Kidney (tissue), 14 donors: ENCODE measurements around the gene DHFR2. TPM values are rescaled to one million over a fixed set of nuclear protein-coding genes. Genes with fewer than 3 reads are reported as not detected.

Experiments
- DNase-seq, 5 donors: peaks; one replicate each; pipeline ENCODE4 v3.0.0-alpha.2; 2013 to 2020
- FAIRE-seq: peaks from 2 replicates; lab custom pipeline; 2012; peaks lifted over from hg19 to GRCh38; lab: Jason Lieb, UNC
- H3K27ac ChIP-seq, 2 donors: one replicate each; pipeline ENCODE4 v1.7.0; 2013; ENCODE audit warnings: low read depth in 2 of 2, low read length in 2 of 2, inconsistent platforms in 1 of 2
- H3K27me3 ChIP-seq: one replicate; pipeline ENCODE4 v1.7.1; 2013; ENCODE audit warnings: low read length, inconsistent platforms; ENCODE audit not compliant: control insufficient read depth, insufficient read depth
- H3K36me3 ChIP-seq, 3 donors: one replicate each; pipeline versions ENCODE4 v1.7.0 to v1.7.1; 2013; ENCODE audit warnings: low read length in 3 of 3, control low read depth in 1 of 3, inconsistent platforms in 1 of 3; ENCODE audit not compliant: insufficient read depth in 3 of 3, control insufficient read depth in 2 of 3
- H3K4me1 ChIP-seq, 3 donors: one replicate each; pipeline versions ENCODE4 v1.7.0 to v1.7.1; 2013; ENCODE audit warnings: low read length in 3 of 3, inconsistent platforms in 1 of 3, low read depth in 1 of 3; ENCODE audit not compliant: control insufficient read depth in 2 of 3, insufficient read depth in 2 of 3
- H3K4me3 ChIP-seq, 3 donors: one replicate each; pipeline versions ENCODE4 v1.7.0 to v1.8.1; 2013; ENCODE audit warnings: low read length in 3 of 3, control low read depth in 1 of 3, inconsistent platforms in 1 of 3
- H3K9ac ChIP-seq, 3 donors: one replicate each; pipeline versions ENCODE4 v1.7.0 to v1.7.1; 2013; ENCODE audit warnings: low read length in 3 of 3, control low read depth in 1 of 3, inconsistent platforms in 1 of 3
- H3K9me3 ChIP-seq, 3 donors: one replicate each; pipeline versions ENCODE4 v1.7.0 to v1.7.1; 2013; ENCODE audit warnings: low read length in 3 of 3, control low read depth in 1 of 3, inconsistent platforms in 1 of 3; ENCODE audit not compliant: control insufficient read depth in 2 of 3, insufficient read depth in 1 of 3
- intact Hi-C: fragments of 100-400 bp; cut with DNase I; formaldehyde crosslinking; loops from one replicate; pipeline ENCODE4 v1.11.1; 2022
- polyA plus RNA-seq: library from polyadenylated mRNA; stranded (reverse); fragments of 350-450 nt; fragmentation: Illumina TruSeq; extraction: RNeasy Lipid Tissue Mini Kit (QIAGEN cat#74804); gene quantifications from one replicate; pipeline ENCODE4 v1.2.3, GENCODE V29; 2014; ENCODE audit warnings: low read depth, low replicate concordance; ENCODE audit not compliant: insufficient read depth
- total RNA-seq: library from RNA; stranded (reverse); fragmentation: NEBNext Ultra II Directional; extraction: Animal tissue kit (Norgen Biotek cat#: 25700); gene quantifications from one replicate; pipeline ENCODE4 v1.2.1, GENCODE V29; 2021
- TF ChIP-seq, protein P1 (sequence below): IDR thresholded peaks from 3 replicates; pipeline ENCODE4 v1.5.1; 2012; ENCODE audit warnings: mild to moderate bottlenecking, moderate library complexity, borderline replicate concordance; ENCODE audit not compliant: insufficient read depth; ENCODE audit errors: extremely low read depth
- donor health status: control.
- donor health status: control.
- donor health status: control.
- donor health status: control.
- donor health status: control.
- donor health status: DM: yes; HTN: yes; CAD: no.
- donor health status: Normal renal cell carcinoma (clear cell type).

DHFR2 gene
- total and polyA plus RNA-seq, 2 donors from 2014 or later, result 4.0 to 9.9 TPM

DNA sequence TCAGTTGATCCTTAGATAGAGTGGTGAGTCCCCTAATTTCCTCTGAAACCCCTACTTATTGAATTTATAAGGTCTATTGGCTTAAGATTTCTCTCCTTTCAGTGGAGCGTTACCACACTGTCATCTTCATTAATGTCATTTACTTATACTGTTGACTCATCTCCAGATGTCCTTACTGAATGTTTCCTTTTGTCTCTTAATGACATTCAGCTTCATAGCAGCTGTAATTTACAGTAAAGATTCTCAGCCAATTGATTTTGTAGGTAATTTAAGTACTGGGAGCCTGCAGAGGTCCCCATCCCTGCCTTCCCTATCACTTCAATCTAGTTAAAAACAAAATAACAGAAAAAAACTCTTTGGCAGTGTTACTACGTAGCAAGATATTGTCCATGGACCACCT is 53.1 kb downstream of the DHFR2 start:
- Histone ChIP-seq H3K27ac (no peak overlapping the region), H3K27me3 (no peaks in the 10 kb centered on the region), H3K9ac (no peak overlapping the region), H3K36me3 (no peaks in the 10 kb centered on the region), H3K9me3 (no peaks in the 10 kb centered on the region), H3K4me3 (no peak overlapping the region), H3K4me1 (no peaks in the 10 kb centered on the region)
- DNase-seq (no peak), FAIRE-seq (no peak)
- intact Hi-C loops, result no loop called here
- TF ChIP-seq, protein P1, sequence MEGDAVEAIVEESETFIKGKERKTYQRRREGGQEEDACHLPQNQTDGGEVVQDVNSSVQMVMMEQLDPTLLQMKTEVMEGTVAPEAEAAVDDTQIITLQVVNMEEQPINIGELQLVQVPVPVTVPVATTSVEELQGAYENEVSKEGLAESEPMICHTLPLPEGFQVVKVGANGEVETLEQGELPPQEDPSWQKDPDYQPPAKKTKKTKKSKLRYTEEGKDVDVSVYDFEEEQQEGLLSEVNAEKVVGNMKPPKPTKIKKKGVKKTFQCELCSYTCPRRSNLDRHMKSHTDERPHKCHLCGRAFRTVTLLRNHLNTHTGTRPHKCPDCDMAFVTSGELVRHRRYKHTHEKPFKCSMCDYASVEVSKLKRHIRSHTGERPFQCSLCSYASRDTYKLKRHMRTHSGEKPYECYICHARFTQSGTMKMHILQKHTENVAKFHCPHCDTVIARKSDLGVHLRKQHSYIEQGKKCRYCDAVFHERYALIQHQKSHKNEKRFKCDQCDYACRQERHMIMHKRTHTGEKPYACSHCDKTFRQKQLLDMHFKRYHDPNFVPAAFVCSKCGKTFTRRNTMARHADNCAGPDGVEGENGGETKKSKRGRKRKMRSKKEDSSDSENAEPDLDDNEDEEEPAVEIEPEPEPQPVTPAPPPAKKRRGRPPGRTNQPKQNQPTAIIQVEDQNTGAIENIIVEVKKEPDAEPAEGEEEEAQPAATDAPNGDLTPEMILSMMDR, result no peak

DNA sequence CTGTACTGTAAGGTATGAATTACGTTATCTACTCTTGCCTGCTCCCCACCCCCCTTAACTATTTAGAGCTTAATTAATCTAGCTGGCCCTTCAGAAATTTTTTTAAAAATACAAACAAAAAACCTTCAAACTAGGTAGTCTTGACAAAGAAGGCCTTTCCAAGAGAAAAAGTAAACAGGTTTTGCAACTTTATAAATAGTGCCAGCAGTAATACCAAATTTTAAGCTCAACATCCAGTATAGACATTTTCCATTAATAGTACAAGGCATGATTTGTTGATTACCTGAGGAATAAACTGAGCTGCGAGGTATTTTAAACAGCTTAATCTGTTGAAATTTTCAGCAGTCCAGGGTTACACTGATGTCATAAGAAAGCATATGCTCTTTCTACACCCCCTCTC is 54.5 kb downstream of the DHFR2 start:
- Histone ChIP-seq H3K27me3 (no peaks in the 10 kb centered on the region), H3K4me1 (no peaks in the 10 kb centered on the region), H3K36me3 (no peaks in the 10 kb centered on the region), H3K9me3 (no peaks in the 10 kb centered on the region), H3K9ac (no peak overlapping the region), H3K27ac (no peak overlapping the region), H3K4me3 (no peak overlapping the region)
- intact Hi-C loops, result no loop called here
- DNase-seq (no peak), FAIRE-seq (no peak)
- TF ChIP-seq, protein P1, result no peak

Other genes starting within 250 kb of the DHFR2 start
- gene PROS1, start 89.0 kb downstream of the DHFR2 start, total RNA-seq, result 56.2 TPM
- 30.0 TPM for gene PROS1, start 89.0 kb downstream of the DHFR2 start, polyA plus RNA-seq
- 12.5 TPM for gene ARL13B, start 82.8 kb downstream of the DHFR2 start, total RNA-seq
- gene ARL13B, start 82.8 kb downstream of the DHFR2 start, polyA plus RNA-seq, result 4.1 TPM
- not detected for gene STX19, start 34.3 kb downstream of the DHFR2 start, total RNA-seq
- 0.47 TPM for gene STX19, start 34.3 kb downstream of the DHFR2 start, polyA plus RNA-seq
- 16.3 TPM for gene NSUN3, start 145 bp upstream of the DHFR2 start, total RNA-seq
- 6.5 TPM for gene NSUN3, start 145 bp upstream of the DHFR2 start, polyA plus RNA-seq